ENCODE results near the gene DYDC2.

DYDC2 gene

DNA sequence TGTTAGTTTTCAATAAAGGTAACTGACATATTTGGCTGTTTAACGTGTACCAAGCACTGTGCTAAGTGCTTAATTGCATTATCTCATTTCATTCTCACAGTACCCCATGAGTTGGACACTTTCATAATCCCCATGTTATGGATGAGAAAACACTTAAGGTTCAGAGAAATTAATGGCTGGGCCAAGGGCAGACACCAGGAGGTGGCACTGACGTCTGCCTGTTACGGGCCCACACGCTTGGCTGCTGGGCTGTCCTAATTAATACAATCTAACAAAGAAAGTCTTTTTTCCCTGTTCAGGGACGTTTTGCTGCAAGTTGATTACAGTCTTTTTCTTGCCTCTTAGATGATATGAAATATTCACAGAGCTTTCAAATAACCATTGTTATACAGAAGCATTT lies 16.1 kb downstream of the DYDC2 start:
- DNase-seq, result no peak

DNA sequence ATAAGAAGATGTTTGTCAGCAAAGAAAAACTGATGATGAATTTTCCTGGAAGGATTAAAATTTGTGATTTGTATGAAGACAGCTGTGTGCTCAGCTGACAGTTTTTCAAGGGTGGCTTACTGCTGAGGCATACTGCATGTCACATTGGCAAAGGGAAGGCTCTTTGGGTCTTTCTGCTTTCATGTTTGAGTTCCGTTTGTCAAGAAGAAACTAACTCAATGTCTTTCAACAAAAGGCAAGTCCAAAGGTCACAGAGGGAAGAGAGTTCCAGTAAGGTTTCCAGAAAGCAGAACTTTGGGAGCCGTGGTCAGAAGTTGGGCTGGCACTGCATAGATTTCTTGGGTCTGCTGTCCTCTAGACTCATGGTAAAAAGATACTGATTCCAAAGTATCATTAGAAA lies 16.9 kb downstream of the DYDC2 start:
- DNase-seq, result no peak

DNA sequence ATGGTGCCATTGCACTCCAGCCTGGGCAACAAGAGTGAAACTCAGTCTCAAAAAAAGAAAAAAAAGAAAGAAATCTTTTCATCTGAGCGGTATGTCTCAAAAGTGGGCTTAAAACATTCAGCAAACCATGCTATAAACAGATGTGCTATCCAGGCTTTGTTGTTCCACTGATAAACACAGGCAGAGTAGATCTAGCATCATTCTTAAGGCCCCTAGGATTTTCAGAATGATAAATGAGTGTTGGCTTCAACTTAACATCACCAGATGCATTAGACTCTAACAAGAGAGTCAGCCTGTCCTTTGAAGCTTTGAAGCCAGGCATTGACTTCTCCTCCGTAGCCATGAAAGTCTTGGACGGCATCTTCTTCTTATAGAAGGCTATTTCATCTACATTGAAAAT lies 23.1 kb downstream of the DYDC2 start:
- DNase-seq, result no peak

DNA sequence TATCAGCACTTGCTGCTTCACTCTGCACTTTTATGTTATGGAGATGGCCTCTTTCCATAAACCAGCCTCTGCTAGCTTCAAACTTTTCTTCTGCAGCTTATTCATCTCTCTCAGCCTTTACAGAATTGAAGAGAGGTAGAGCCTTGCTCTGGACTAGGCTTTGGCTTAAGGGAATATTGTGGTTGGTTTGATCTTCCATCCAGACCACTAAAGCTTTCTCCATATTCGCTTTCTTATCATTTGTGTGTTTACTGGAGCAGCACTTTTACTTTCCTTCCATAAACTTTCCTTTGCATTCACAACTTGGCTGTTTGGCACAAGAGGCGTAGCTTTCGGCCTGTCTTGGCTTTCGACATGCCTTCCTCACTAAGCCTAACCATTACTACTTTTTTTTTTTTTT lies 23.6 kb downstream of the DYDC2 start:
- no peak for DNase-seq

DNA sequence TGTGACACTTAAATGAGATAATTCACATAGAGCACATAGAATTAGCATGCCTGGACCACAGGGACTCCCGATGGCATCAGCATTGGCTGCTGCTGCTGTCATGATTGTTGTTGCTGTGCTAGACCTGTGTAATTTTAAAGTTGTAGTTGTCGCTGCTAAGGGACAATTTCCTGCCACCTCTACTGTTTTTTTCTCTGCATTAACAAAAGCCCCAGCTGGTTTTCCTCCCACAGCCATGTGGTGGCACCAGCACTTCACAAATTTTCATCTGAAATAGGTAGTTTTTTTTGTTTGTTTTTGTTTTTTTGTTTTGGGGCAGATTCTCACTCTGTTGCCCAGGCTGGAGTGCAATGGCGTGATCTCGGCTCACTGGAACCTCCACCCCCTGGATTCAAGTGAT lies 26.4 kb downstream of the DYDC2 start:
- no peak for DNase-seq

DNA sequence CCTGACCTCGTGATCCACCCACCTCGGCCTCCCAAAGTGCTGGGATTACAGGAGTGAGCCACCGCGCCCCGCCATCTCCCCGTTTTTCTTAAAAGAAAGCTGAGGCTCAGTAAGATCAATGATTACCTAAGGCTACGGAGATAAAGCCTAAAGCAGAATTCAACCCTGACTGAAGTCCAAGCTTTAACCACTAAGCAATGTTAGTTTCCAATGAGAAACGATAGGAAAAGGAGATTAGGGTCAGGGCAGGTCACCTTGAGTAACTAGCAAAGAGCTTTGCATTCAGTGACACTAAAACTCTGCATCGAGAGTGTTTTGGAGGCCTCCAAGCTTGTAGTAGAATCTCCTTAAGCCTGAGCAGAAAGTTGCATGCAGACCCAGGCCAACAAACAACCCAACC lies 34.2 kb downstream of the DYDC2 start:
- no peak for DNase-seq

DNA sequence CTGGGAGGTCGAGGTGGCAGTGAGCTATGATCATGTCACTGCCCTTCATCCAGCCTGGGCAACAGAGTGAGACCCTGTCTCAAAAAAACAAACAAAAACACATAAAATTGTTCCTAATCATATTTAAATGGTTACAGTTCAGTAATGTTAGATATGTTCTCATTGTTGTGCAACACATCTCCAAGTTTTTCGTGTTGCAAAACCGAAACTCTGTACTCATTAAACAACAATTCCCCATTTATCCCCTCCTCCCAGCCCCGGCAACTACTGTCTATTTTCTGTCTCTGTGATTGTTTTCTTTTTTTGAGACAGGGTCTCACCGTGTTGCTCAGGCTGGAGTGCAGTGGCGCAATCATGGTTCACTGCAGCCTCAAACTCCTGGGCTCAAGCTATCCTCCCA lies 35.7 kb downstream of the DYDC2 start:
- DNase-seq, result no peak

DNA sequence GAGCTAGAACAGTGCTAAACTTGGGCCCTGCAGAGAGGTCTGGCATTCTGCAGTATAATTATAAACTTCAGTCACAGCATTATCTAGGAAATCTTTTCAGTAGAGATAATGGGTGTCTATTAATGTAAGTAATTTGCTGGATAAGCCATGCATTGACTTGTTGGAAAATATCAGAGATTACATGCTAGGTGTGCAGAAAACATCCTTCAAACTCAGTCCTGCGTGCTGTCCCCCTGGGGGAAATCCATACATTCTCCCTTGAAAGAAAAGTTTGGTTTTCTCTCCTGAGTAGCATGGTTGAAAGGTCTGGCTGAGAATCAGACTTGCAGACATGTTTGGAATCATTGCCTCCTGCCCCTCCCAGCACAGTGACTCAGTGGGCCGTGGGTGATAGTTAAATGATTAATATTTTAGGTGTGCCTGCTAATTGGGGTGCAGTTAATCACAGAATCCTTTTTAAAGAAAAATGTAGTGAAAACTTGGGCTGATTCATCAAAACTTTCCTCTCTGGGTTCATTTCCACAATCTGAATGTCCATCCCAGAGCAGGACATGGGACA lies 37.9 kb downstream of the DYDC2 start:
- no peak for DNase-seq

DNA sequence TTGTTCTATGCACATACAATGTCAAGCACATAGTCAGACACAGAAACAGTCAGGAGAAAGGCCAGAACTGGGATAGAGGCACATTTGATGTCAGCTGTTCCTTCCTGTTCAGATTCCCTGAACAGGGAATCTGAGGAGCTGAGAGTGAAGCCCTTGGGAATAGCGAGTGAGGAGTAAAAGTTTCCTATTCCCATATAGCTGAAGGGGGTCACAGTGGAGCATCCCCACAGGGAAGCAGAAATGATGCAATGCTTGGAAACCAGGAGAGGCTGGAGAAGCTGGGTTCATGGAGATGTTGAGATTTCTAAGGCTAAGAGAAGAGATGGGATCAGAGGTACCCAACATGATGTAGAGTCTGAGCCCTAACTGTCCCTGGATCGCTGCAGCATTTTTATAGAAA lies 40.4 kb downstream of the DYDC2 start:
- DNase-seq, result no peak

DNA sequence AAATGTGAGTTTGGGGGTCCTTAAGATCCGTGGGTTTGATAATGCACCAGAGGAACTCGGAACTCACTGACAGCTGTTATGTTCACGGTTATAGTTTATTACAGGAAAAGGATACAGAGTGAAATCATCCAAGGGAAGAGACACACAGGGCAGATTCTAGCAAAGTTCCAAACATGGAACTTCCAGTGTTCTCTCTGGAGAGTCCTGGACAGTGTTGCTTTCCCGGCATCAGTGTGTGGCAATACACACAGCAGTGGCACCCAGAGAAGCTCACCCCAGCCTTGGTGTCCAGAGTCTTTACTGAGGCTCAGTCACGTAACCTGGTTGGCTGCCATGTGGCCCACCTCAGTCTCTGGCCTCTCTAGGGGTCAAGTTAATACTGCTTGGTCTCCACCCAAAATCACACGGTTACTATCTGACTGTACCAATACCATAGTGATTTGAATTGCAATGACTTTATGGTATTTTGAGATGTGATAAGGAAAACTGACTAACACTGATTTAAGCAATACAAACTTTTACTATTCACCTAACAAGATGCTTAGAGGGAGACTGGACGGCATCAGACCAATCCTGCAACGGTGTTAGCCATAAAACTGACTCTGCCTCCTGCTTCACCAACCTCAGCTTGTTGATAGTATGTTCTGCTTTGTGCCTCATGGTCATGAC lies 43.7 kb downstream of the DYDC2 start:
- no peak for DNase-seq

DNA sequence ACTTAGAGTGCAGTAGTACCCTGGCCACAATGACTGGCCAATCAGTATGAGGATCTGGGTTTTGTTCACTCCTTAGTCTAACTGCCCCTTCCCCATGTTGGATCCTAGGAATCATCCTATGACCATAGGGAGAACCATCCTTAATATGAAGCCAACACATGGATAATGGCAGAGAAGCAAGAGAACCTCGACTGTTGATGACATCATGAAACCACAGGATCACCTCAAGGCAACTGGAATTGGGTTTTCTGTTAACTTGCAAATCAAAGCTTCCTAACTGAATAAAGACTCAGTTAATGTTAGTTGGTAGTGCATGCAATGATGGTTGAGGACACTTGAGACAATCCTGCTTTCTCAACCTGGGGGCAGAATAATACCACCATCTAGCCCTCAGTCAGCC lies 48.5 kb downstream of the DYDC2 start:
- no peak for DNase-seq

DNA sequence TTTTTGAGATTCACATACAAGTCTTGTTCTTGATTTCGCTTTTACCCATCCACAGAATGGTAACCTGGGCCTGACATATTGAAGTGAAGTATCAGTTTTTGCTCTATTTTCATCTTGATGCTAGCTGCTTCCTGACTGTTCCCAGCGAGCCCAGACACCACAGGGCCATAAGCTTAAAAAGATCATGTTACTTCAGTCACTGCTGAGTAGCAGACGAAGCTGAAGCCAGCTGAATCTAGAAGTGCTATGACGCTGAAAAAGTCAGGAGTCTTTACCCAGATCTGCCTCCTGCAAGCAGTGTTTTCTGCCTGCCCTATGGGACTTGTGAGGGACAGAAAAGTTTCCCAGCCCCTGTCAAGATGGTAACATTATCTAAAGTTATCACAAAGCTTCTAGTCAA lies 49.0 kb downstream of the DYDC2 start:
- DNase-seq, result no peak

DNA sequence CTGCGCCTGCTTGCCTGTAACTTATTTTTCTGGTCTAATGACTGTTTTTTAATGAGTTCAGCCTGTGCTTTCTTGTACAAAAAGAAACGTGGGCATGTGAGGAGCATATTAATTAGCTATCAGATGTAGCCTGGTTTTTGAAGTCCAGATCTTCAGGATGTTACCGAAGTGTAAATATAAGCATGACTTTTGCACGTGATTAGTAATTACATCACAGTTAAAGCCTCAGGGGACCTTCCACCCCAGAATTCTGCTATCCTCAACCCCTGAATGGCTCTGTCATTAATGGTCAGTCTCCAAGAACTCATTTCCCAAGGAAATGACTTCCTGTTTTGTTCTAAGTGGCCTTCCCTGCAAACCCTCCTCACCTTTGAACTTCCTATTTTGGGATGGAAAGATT lies 49.6 kb downstream of the DYDC2 start:
- no peak for DNase-seq

DNA sequence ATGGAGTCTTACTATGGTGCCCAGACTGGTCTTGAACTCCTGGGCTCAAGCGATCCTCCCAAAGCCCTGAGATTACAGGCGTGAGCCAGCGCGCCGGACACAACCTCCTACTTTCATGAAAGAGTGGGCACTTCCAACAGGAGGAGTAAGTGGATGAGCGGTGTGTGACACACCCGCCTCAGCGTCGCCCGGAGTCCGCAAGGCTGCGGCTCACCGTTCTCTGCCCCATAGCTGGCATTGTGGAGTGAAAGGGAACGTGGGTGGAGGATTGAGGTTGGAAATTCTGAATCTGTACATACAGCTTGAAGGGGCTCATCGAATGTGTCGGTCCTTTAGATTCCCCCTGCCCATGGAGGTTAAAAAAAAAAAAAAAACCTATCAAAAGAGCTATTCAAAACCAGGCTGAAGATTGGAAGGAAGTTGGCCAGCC lies 51.2 kb downstream of the DYDC2 start:
- DNase-seq, result no peak

DNA sequence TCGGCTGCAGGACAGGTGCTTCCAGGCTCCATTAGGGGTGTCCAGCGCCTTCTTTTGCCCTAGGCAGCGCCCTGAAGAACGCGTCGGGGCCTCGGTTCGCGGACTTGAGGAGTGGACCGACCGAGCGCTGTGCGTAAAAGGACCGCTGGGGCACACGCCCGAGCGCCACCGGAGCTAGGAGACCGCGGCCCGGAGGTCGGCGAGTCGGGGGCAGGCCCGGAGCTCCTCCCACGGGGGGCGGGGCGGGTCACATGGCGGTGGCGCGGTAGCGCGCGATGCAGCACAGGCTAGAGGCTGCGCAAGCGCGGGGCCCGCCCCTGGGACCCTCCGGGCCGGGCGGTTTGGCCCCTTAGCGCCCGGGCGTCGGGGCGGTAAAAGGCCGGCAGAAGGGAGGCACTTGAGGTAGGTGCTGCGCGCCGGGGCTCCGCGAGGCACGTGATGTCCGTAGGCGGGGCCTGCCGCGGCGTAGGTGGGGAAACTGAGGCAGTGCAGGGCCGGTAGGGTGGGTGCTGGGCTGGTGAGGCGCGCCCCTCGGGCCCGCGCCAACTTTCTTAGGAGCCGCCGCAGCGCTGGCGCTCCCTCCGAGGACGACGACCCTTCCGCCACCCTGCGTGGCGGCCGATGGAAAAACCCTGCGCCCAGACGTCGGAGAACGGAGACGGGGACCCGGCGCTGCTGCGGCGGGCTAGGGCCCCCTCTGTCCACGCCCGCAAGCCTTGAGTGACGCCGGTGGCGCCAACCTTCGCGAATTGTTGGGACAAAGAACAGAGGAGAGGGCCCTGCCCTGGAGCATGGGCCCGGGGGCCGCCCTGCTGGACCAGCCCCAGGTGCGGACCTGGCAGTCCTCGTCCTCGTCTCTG lies 51.9 kb downstream of the DYDC2 start, which contains the start of gene PRXL2A:
Gene PRXL2A, plus strand, starts transcription at position 310 of the 860 bp plus-strand sequence. CDS start 11,917 bp downstream, outside the sequence.
- peak; percentile 60 for DNase-seq

DNA sequence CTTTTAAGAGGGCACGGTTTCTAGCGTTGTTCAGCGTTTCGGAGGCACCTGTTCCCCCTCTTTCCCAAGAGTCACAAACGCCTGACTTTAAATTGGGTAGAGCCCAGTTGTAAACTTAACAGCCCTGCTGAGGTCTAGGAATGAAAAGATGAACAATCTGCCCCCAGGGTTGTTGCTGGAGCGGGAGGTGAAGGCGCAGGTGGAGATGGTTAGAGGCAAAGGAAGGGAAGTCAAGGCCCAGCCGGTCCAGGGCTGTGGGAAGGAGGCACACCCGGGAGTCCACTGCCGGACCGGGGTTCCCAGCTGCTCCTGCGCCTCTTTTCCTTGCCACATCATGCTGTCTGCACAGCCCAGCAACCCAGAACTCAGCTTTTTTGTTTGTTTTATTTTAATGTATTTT lies 52.5 kb downstream of the DYDC2 start:
- DNase-seq, result no peak

DNA sequence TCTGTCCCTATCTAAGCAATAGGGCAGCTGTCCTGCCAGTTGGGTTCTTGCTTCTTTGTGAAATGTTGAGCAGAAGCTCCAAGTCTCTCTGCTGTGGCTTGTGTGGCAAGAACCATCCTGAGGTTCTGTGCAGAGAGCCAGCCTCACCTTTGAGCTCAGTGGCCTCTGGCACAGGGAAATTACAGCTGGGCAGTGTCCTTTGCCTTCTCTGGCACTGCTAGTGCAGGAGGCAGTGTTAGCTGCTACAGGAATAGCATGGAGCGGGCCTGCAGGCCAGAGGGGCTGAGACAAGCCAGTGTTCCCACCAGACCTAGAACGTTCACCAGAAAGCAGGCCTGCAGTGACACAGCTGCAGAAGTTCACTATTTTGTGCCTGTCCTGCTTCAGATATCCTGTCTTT lies 53.5 kb downstream of the DYDC2 start:
- no peak for DNase-seq

DNA sequence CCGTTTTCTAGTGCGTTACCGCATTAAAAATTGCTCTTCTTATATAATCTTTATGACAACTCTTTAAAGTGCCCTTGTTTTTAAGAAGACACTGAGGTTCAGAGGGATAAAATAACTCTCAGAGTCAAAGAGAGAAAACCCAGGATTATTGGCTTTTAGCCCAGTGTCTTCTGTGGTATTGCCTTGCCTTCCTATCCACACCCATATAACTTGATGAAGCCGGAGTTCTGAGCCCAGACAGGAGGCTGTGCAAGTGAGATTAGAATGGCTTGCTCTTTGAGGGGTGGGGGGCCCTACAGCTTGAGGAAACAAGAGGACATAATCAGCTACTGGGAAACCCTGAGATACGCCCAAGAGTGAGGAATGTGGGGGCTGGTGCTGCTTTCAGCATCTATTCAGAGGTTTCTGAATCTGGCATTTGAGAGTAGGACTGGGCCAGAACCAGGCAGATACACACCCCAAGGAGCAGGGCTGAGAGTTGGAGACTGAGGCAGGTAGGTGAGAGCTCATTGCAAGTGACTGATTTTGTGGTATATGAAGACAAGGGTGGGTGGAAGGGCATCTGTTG lies 54.1 kb downstream of the DYDC2 start:
- no peak for DNase-seq

DNA sequence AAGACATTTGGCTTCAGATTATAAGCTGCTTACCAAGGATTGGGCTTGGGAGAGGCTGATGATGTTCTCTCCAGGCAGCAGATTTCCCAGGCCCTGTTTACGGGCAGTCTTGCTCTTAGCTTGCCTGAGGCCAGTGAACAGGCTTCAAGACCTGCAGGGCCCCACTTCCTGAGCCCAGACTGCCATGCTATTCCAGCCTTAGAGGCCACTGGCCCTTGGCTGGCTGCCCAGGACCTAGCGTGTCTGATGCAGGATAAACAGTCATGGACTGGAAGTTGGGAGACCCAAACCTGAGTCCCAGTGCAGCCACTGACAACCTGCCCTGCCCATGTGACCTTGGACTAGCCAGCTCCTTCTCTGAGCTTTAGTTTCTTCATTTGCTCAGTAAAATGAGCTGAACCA lies 54.7 kb downstream of the DYDC2 start:
- DNase-seq, result no peak

DNA sequence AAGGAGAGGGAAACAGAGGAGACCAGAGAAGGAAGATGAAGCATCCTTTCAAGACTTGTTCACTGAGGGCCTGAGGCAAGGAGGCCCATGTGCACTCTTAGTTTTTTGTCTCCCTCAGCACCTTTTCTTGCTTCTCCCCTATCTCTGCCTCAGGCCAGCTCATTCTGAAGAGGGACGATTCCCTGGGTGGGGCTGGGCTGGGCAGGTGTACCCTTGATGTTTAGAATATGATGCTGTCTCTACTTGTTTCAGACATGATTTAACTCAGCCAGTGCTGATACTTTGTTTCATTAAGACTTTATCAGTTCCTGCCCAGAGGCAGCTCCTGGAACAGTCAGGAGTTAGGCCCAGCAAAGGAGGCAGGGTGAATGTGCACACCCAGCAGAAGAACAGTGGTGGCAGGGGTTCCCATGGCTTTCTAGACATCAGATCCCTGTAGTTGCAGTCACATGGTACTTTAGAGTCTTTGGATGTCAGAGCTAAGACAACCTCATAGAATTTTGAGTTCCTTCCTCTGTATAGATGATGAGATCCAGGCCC lies 55.2 kb downstream of the DYDC2 start:
- DNase-seq, result no peak

DNA sequence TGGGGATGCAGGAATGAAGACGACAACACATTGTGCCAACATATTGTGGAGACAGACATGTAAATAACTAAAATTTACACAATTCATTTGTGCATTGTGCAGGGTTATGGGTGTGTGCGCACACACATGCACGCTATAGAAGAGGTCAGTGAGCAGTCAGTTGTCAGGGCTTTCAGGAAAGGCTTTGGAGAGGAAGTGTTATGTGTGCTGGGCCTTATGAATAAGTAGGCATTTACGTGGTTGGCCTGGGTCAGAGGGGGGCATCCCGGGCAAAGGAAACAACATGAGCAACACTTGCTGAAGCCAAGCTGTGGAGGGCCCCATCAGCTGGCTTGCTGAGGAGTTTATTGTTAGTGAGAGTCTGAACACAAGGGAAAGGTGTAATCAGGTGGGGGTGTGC lies 55.9 kb downstream of the DYDC2 start:
- no peak for DNase-seq

DNA sequence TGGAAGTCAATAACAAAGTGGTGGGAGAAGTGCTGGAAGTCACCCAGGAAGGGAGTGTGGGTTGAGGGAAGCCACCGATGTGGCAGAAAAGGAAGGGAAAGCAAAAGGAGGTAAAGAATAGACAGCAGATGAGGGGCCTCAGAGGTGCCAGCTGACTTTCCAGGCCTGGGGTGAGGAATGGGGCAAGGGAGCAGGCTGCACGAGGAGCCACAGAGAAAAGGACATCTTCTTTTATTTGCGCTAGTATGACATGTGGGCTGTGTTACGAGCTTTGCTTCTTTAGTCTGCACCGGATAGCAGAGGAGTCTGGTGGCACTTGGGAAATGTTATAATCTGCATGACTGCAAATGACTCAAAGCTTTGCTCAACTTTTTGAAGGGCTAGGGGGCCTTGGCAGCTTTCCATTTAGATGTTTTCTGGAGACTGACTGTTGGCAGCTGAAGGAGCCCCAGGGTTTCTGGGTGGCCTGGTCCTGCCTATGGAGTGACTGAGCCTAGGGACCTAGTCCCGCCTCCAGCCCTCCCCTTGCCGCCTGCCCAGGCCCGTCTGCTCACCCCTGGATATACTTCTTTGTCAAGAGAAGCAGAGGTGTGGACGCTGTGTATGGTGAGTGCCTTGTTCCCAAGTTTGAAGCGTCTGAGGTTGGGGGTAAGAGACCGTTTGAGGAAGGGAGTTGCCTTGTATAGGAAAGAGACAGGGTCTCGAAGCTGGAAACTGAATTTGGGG lies 56.9 kb downstream of the DYDC2 start:
- DNase-seq, result no peak

All from effector CD4-positive, alpha-beta T cell (primary cell).